OCI-LY3 (cell line): ENCODE measurements around the gene SLC6A6.

Experiments
- H2AFZ ChIP-seq: fragments of 200-600, 300-600 bp; shearing (Covaris generic); 2 replicates; pipeline ENCODE4 v1.6.0; 2014; ENCODE audit warnings: antibody characterized with exemption, low read depth, low read length
- H3K27ac ChIP-seq: fragments of 200-600, 300-600 bp; sonication (generic); 2 replicates; pipeline ENCODE4 v1.5.1; 2014; ENCODE audit warnings: mild to moderate bottlenecking, low read length, moderate library complexity, mixed read lengths
- H3K27me3 ChIP-seq: fragments of 200-600, 300-600 bp; sonication (generic); 2 replicates; pipeline ENCODE4 v1.6.1; 2014; ENCODE audit warnings: low read depth, low read length, mixed read lengths
- H3K36me3 ChIP-seq: fragments of 200-600, 300-600 bp; sonication (generic); replicated peaks from 2 replicates; pipeline ENCODE3; 2014; ENCODE audit warnings: low read depth, low read length, mixed read lengths
- H3K4me1 ChIP-seq: fragments of 300-600, 200-600 bp; sonication (generic); 2 replicates; pipeline ENCODE4 v1.6.1; 2014; ENCODE audit warnings: low read length, mixed read lengths
- H3K4me2 ChIP-seq: fragments of 200-600, 300-600 bp; sonication (generic); 2 replicates; pipeline ENCODE4 v1.6.1; 2014; ENCODE audit warnings: low read length, mixed read lengths
- H3K4me3 ChIP-seq: fragments of 300-600, 200-600 bp; sonication (generic); 2 replicates; pipeline ENCODE4 v1.5.1; 2014; ENCODE audit warnings: antibody characterized with exemption, mild to moderate bottlenecking, low read length, moderate library complexity
- H3K79me2 ChIP-seq: fragments of 300-600, 200-600 bp; shearing (Covaris generic); 2 replicates; pipeline ENCODE4 v1.6.1; 2014; ENCODE audit warnings: mild to moderate bottlenecking, low read length, mixed read lengths
- H3K9ac ChIP-seq: fragments of 300-600, 200-600 bp; shearing (Covaris generic); 2 replicates; pipeline ENCODE4 v1.6.0; 2014; ENCODE audit warnings: mild to moderate bottlenecking, low read length, moderate library complexity
- H3K9me3 ChIP-seq: fragments of 200-600, 300-600 bp; shearing (Covaris generic); 2 replicates; pipeline ENCODE4 v1.6.1; 2014; ENCODE audit warnings: low read length, mixed read lengths; ENCODE audit not compliant: insufficient read depth
- H4K20me1 ChIP-seq: fragments of 200-600, 300-600 bp; sonication (generic); 2 replicates; pipeline ENCODE4 v1.6.1; 2016; ENCODE audit warnings: low read length, mixed read lengths; ENCODE audit not compliant: insufficient read depth
- CTCF ChIP-seq: fragments of 200-600, 300-600 bp; sonication (generic); IDR thresholded peaks from 2 replicates; pipeline ENCODE4 v1.5.1; 2014; ENCODE audit warnings: antibody characterized with exemption, low read length, low read depth
- EZH2phosphoT487 ChIP-seq: fragments of 200-600 bp; shearing (Covaris generic); IDR thresholded peaks from 2 replicates; pipeline ENCODE4 v1.6.1; 2018; ENCODE audit warnings: antibody characterized with exemption, mixed run types, low read depth

Gene SLC6A6

GRCh38 chr3:14401692-14402303 is 608 bp upstream of the SLC6A6 start:
- Histone ChIP-seq H2AFZ (peak overlapping the region; percentile 34), H3K4me2 (peak overlapping the region; percentile 92), H3K9me3 (no peaks in the 10 kb centered on the region), H3K79me2 (peaks cover 44% of the 10 kb centered on the region), H3K9ac (peak overlapping the region; percentile 78), H3K27me3 (no peaks in the 10 kb centered on the region), H4K20me1 (peaks cover 28% of the 10 kb centered on the region), H3K36me3 (peaks cover 30% of the 10 kb centered on the region), H3K4me1 (peaks cover 39% of the 10 kb centered on the region), H3K4me3 (peak overlapping the region; percentile 100), H3K27ac (peak overlapping the region; percentile 18; the same call in 1 of the 2 replicates)
- TF ChIP-seq EZH2phosphoT487 (no peak), CTCF (no peak; the same call in 1 of the 2 replicates)

DNA sequence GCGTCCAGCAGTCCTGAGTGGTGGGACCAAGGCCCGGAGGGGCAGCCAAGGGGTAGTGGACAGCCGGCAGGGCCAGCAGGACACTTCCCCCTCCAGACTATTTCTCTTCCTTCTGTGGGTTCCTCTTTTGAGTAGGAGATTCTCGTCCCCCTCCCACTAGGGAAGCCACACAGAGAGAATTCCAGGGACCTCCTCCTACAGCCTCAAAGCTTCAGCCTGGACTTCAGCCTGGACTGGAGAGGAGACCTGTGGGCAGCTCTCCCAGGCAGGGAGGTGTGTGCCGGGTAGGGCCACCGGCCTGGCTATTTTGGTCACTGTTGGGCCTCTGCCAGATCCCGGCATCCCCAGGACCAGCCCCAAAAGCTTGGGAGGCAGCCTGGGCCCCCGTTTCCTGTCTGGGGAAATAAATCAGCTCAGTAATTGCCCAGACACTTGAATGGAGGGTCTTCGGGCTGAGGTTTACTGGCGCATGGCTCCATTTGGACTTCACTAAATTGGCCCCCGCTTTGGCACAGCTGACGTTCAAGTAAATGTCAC is 1.3 kb downstream of the SLC6A6 start:
- TF ChIP-seq EZH2phosphoT487 (no peak), CTCF (no peak)
- peaks cover 31% of the 10 kb centered on the region for H3K4me1 ChIP-seq
- peak overlapping the region; percentile 76 for H3K27ac ChIP-seq
- H4K20me1 ChIP-seq: peaks cover 46% of the 10 kb centered on the region
- no peaks in the 10 kb centered on the region for H3K27me3 ChIP-seq
- H3K4me3 ChIP-seq: peak overlapping the region; percentile 100
- no peak overlapping the region for H2AFZ ChIP-seq
- H3K9ac ChIP-seq: peak overlapping the region; percentile 100
- peaks cover 63% of the 10 kb centered on the region for H3K79me2 ChIP-seq
- H3K36me3 ChIP-seq: peaks cover 38% of the 10 kb centered on the region
- H3K4me2 ChIP-seq: peak overlapping the region; percentile 95
- H3K9me3 ChIP-seq: no peaks in the 10 kb centered on the region

GRCh38 chr3:14404186-14404585 is 1.8 kb downstream of the SLC6A6 start:
- Histone ChIP-seq H3K4me1 (peaks cover 31% of the 10 kb centered on the region), H3K9ac (peak overlapping the region; percentile 100), H3K4me3 (peak overlapping the region; percentile 100), H3K9me3 (no peaks in the 10 kb centered on the region), H3K79me2 (peaks cover 68% of the 10 kb centered on the region), H3K4me2 (peak overlapping the region; percentile 95), H4K20me1 (peaks cover 50% of the 10 kb centered on the region), H3K36me3 (peaks cover 39% of the 10 kb centered on the region), H3K27me3 (no peaks in the 10 kb centered on the region), H3K27ac (peak overlapping the region; percentile 76), H2AFZ (no peak overlapping the region)
- no peak for TF ChIP-seq EZH2phosphoT487

DNA sequence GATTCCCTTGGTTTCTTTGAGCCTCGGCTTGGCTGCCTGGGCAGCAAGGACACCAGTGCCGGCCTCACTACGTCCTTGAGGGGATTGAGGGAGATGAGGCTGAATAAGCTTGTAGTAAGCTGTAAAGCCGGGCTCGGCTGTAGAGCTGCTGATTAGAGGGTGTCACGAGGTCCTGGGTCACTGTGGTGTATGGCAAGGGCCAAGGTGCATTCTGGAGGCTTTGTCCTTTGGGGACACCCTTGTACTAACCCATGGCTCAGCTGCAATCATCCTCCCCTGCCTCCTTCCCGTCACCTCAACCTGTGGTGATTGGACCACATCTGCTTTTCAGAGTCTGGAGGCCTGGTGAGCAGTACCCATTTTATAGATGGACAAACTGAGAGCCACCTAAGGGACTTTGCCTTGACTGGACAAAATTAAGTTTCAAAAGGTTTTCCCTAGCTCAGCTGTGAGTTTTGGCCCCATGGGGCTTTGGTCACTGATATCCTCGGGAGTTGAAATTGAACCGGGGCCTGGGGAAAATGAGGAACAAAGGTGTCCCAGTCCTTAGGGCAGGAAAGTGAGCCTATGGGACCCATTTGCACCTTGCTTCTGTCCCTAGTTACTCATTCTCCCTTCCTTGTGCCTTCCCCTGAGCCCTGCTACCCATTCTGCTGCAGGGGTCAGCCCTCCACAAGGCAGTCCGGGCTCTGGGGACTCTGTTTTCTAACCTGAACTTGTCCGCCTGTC is 2.4 kb downstream of the SLC6A6 start:
- peaks cover 56% of the 10 kb centered on the region for H4K20me1 ChIP-seq
- H3K27ac ChIP-seq: peak overlapping the region; percentile 6; the same call in 1 of the 2 replicates
- H3K27me3 ChIP-seq: no peaks in the 10 kb centered on the region
- peaks cover 44% of the 10 kb centered on the region for H3K36me3 ChIP-seq
- no peak for TF ChIP-seq EZH2phosphoT487
- no peak for TF ChIP-seq CTCF
- no peak overlapping the region for H2AFZ ChIP-seq
- peak overlapping the region; percentile 95 for H3K4me2 ChIP-seq
- no peaks in the 10 kb centered on the region for H3K9me3 ChIP-seq
- peak overlapping the region; percentile 100 for H3K4me3 ChIP-seq
- peak overlapping the region; percentile 100 for H3K9ac ChIP-seq
- peaks cover 33% of the 10 kb centered on the region for H3K4me1 ChIP-seq
- peaks cover 74% of the 10 kb centered on the region for H3K79me2 ChIP-seq
